Keratinocyte (primary cell): ENCODE measurements around the gene HCRTR1. TPM values are rescaled to one million over a fixed set of nuclear protein-coding genes. Genes with fewer than 3 reads are reported as not detected.

Experiments used
- DNase-seq: peaks from one replicate; pipeline ENCODE4 v3.0.0-alpha.2; 2011; ENCODE audit warnings: low read depth, missing footprints, low spot score
- FAIRE-seq: peaks from 2 replicates; lab custom pipeline; 2011; peaks lifted over from hg19 to GRCh38; lab: Jason Lieb, UNC
- H2AFZ ChIP-seq: 2 replicates; pipeline ENCODE4 v1.6.0; 2012; ENCODE audit warnings: low read length, control low read depth, inconsistent platforms; ENCODE audit not compliant: control insufficient read depth
- H3K27ac ChIP-seq: 2 replicates; pipeline ENCODE4 v1.5.1; 2011; ENCODE audit warnings: low read length; ENCODE audit not compliant: control insufficient read depth, insufficient read depth
- H3K27me3 ChIP-seq: 3 replicates; pipeline ENCODE4 v1.6.0; 2011; ENCODE audit warnings: low read length; ENCODE audit not compliant: control insufficient read depth, insufficient read depth; ENCODE audit errors: extremely low read depth
- H3K36me3 ChIP-seq, 2 experiments: 2 replicates in 1 of 2; 3 replicates in 1 of 2; pipeline ENCODE4 v1.5.1; 2011; ENCODE audit warnings: low read length in 2 of 2, mild to moderate bottlenecking in 1 of 2; ENCODE audit not compliant: control insufficient read depth in 2 of 2, insufficient read depth in 2 of 2; ENCODE audit errors: extremely low read depth in 1 of 2
- H3K4me1 ChIP-seq: 3 replicates; pipeline ENCODE4 v1.5.1; 2011; ENCODE audit warnings: low read length; ENCODE audit not compliant: control insufficient read depth, insufficient read depth; ENCODE audit errors: extremely low read depth
- H3K4me2 ChIP-seq: 3 replicates; pipeline ENCODE4 v1.6.0; 2011; ENCODE audit warnings: low read depth, low read length; ENCODE audit not compliant: control insufficient read depth, insufficient read depth; ENCODE audit errors: extremely low read depth
- H3K4me3 ChIP-seq, 3 experiments: fragments of 200-600 bp in 1 of 3; sonication (generic) in 1 of 3; 2 replicates in 2 of 3; 3 replicates in 1 of 3; pipeline ENCODE4 v1.5.1; 2011 to 2016; ENCODE audit warnings: low read length in 3 of 3, mild to moderate bottlenecking in 3 of 3, control low read depth in 2 of 3, inconsistent platforms in 1 of 3, low read depth in 1 of 3, mixed read lengths in 1 of 3, mixed run types in 1 of 3, moderate library complexity in 1 of 3; ENCODE audit not compliant: control insufficient read depth in 2 of 3, insufficient read depth in 2 of 3; ENCODE audit errors: extremely low read depth in 1 of 3
- H3K79me2 ChIP-seq: 2 replicates; pipeline ENCODE4 v1.6.0; 2012; ENCODE audit warnings: low read length; ENCODE audit not compliant: control insufficient read depth, insufficient read depth
- H3K9ac ChIP-seq: 3 replicates; pipeline ENCODE4 v1.6.0; 2011; ENCODE audit warnings: low read length; ENCODE audit not compliant: control insufficient read depth, insufficient read depth; ENCODE audit errors: extremely low read depth
- H3K9me1 ChIP-seq: 3 replicates; pipeline ENCODE4 v1.6.0; 2011; ENCODE audit warnings: low read length; ENCODE audit not compliant: control insufficient read depth, insufficient read depth; ENCODE audit errors: extremely low read depth
- H3K9me3 ChIP-seq: 2 replicates; pipeline ENCODE4 v1.5.1; 2012; ENCODE audit warnings: low read depth, low read length; ENCODE audit not compliant: control insufficient read depth
- H4K20me1 ChIP-seq: 3 replicates; pipeline ENCODE4 v1.6.0; 2011; ENCODE audit warnings: low read length; ENCODE audit not compliant: control insufficient read depth, insufficient read depth; ENCODE audit errors: extremely low read depth
- EZH2 ChIP-seq: IDR thresholded peaks from one replicate; pipeline ENCODE4 v1.6.1; 2012; ENCODE audit warnings: inconsistent platforms, mild to moderate bottlenecking, low read length, moderate library complexity
- dilution Hi-C: fragments of 300-500 bp; cut with MboI; formaldehyde crosslinking; loops from one replicate; pipeline ENCODE4 v1.7.0; 2020; ENCODE audit warnings: low sequenced_read_pairs; ENCODE audit not compliant: extremely low pct_ligation_motif_present
- polyA plus RNA-seq, 5 experiments: library from polyadenylated mRNA; depleted of rRNA in 3 of 5; stranded (reverse) in 3 of 5; stranded (forward) in 1 of 5; unstranded in 1 of 5; fragments of >200 nt; gene quantifications; 1 replicate in 1 of 5; 2 replicates in 3 of 5; 3 replicates in 1 of 5; pipeline versions ENCODE4 v1.2.1 to v1.2.3, GENCODE V29; 2011 to 2012; ENCODE audit warnings: missing spikeins in 2 of 5, low read depth in 1 of 5, low replicate concordance in 1 of 5
- TF ChIP-seq, protein P1 (sequence below), 3 experiments: IDR thresholded peaks in 1 of 3; conservative IDR thresholded peaks in 1 of 3; optimal IDR thresholded peaks in 1 of 3; 2 replicates in 2 of 3; 3 replicates in 1 of 3; pipeline versions ENCODE3 to v1.5.1; 2011; ENCODE audit warnings: low read length in 3 of 3, mild to moderate bottlenecking in 3 of 3, moderate library complexity in 2 of 3, control low read depth in 1 of 3, inconsistent platforms in 1 of 3; ENCODE audit not compliant: insufficient read depth in 2 of 3; ENCODE audit errors: extremely low read depth in 1 of 3

The HCRTR1 gene
- polyA plus RNA-seq, 1 donor (not counting 4 experiments of a cell fraction or from before 2014, with no cell fraction given), result not detected

DNA sequence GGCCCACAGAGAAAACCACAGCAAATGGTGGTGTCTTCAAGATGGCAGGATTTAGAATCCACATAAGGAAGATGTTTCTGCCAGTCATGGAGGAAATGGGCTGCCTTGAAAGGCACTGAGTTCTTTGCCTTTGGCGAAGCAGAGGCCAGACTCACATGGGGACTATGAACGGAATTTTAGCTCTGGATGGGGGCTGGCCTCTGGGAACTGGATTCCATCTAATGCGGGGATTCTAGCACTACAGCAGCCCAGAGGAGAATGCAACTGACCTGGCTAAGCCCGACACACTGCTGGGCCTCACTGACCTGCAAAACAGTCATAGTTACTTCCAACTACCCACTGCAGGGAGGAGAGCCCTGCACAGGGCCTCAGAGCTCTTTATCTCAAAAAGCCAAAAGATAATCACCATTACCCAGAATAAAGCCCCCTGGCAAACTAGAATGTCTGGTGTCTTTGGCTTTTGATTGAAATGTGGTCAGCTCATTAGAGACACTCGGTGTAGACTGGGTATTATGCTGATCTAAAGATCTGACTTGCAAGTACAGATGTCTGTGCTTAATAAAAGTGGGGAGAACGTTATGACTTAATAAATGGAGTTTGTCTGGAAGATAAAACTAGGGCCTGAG lies 11.6 kb downstream of the HCRTR1 start:
- H3K27me3 ChIP-seq, result no peaks in the 10 kb centered on the region
- no peaks in the 10 kb centered on the region for H3K9me1 ChIP-seq
- peaks cover 15% of the 10 kb centered on the region for H3K4me1 ChIP-seq
- H2AFZ ChIP-seq, result no peak overlapping the region
- TF ChIP-seq, protein P1, sequence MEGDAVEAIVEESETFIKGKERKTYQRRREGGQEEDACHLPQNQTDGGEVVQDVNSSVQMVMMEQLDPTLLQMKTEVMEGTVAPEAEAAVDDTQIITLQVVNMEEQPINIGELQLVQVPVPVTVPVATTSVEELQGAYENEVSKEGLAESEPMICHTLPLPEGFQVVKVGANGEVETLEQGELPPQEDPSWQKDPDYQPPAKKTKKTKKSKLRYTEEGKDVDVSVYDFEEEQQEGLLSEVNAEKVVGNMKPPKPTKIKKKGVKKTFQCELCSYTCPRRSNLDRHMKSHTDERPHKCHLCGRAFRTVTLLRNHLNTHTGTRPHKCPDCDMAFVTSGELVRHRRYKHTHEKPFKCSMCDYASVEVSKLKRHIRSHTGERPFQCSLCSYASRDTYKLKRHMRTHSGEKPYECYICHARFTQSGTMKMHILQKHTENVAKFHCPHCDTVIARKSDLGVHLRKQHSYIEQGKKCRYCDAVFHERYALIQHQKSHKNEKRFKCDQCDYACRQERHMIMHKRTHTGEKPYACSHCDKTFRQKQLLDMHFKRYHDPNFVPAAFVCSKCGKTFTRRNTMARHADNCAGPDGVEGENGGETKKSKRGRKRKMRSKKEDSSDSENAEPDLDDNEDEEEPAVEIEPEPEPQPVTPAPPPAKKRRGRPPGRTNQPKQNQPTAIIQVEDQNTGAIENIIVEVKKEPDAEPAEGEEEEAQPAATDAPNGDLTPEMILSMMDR (optimal IDR thresholded peaks at IDR 0.05 in 1 of 3, IDR thresholded peaks at IDR 0.05 in 1 of 3, conservative IDR thresholded peaks at IDR 0.05 in 1 of 3; ENCODE audit: extremely low read depth in 1 of 3, insufficient read depth in 2 of 3, low read length in 3 of 3), result no peak
- TF ChIP-seq EZH2, result no peak
- no peak for FAIRE-seq
- H3K79me2 ChIP-seq, result no peaks in the 10 kb centered on the region
- no peaks in the 10 kb centered on the region for H4K20me1 ChIP-seq
- peaks cover 32 to 46% of the 10 kb centered on the region in 2 experiments for H3K36me3 ChIP-seq
- H3K4me3 ChIP-seq, result no peak overlapping the region
- dilution Hi-C loops, result no loop called here
- DNase-seq, result no peak
- H3K9me3 ChIP-seq, result no peaks in the 10 kb centered on the region
- no peak overlapping the region for H3K4me2 ChIP-seq
- no peak overlapping the region for H3K9ac ChIP-seq
- no peak overlapping the region for H3K27ac ChIP-seq

DNA sequence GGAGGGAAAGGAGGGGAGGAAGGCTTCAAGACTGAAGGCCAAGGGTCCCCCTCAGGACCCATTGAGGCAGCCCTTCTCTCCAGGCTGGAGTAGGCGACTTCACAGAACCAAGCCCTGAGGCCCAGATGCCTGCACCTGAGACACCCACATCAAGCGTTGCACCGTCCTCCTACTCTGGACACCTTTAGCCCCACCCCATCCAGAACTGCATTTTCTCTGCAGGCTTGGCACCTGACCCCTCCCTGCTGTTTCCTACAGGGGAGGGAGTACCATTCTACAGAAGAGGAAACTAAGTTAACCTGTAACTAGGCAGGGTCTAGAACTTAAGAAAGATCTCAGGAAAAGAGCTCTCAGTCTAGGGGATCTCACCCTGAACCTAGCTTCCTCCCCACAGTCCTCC lies 15.2 kb downstream of the HCRTR1 start:
- no peaks in the 10 kb centered on the region for H3K27me3 ChIP-seq
- FAIRE-seq, result no peak
- H3K27ac ChIP-seq, result no peak overlapping the region
- peaks cover 4% of the 10 kb centered on the region for H4K20me1 ChIP-seq
- peaks cover 35 to 55% of the 10 kb centered on the region in 2 experiments for H3K36me3 ChIP-seq
- TF ChIP-seq EZH2, result no peak
- TF ChIP-seq, protein P1 (optimal IDR thresholded peaks at IDR 0.05 in 1 of 3, IDR thresholded peaks at IDR 0.05 in 1 of 3, conservative IDR thresholded peaks at IDR 0.05 in 1 of 3; ENCODE audit: extremely low read depth in 1 of 3, insufficient read depth in 2 of 3, low read length in 3 of 3), result no peak
- H3K4me2 ChIP-seq, result no peak overlapping the region
- no peak for DNase-seq
- no peak overlapping the region for H3K4me3 ChIP-seq
- H3K79me2 ChIP-seq, result peaks cover 30% of the 10 kb centered on the region
- no peak overlapping the region for H2AFZ ChIP-seq
- dilution Hi-C loops, result no loop called here
- H3K4me1 ChIP-seq, result peaks cover 10% of the 10 kb centered on the region
- no peaks in the 10 kb centered on the region for H3K9me1 ChIP-seq
- no peaks in the 10 kb centered on the region for H3K9me3 ChIP-seq
- no peak overlapping the region for H3K9ac ChIP-seq
